Central memory CD4-positive, alpha-beta T cell (primary cell): ENCODE measurements around the gene TIGD3.

Source experiments
- DNase-seq: peaks from one replicate; pipeline ENCODE4 v3.0.0; 2022

Gene TIGD3

GRCh38 chr11:65390996-65391395 is 36.4 kb downstream of the TIGD3 start:
- DNase-seq, result no peak

GRCh38 chr11:65392186-65392829 is 37.8 kb downstream of the TIGD3 start:
- DNase-seq, result no peak

GRCh38 chr11:65392899-65393298 is 38.3 kb downstream of the TIGD3 start:
- no peak for DNase-seq

GRCh38 chr11:65393513-65394079 is 39.0 kb downstream of the TIGD3 start:
- no peak for DNase-seq

- no peak for DNase-seq
Measured at GRCh38 chr11:65394125-65394536, 39.6 kb downstream of the TIGD3 start.

GRCh38 chr11:65395961-65396530 is 41.5 kb downstream of the TIGD3 start:
- no peak for DNase-seq

GRCh38 chr11:65396769-65397745 is 42.5 kb downstream of the TIGD3 start:
- no peak for DNase-seq

- DNase-seq, result no peak
Measured at GRCh38 chr11:65398362-65398910, 43.9 kb downstream of the TIGD3 start.

GRCh38 chr11:65399249-65399648 is 44.7 kb downstream of the TIGD3 start:
- DNase-seq, result no peak

- no peak for DNase-seq
Measured at GRCh38 chr11:65399845-65400244, 45.3 kb downstream of the TIGD3 start.

GRCh38 chr11:65400307-65401072 is 45.9 kb downstream of the TIGD3 start:
- DNase-seq, result no peak

GRCh38 chr11:65401073-65401802 is 46.7 kb downstream of the TIGD3 start:
- no peak for DNase-seq

- DNase-seq, result no peak
Measured at GRCh38 chr11:65401803-65402248, 47.3 kb downstream of the TIGD3 start.

GRCh38 chr11:65402790-65403189 is 48.2 kb downstream of the TIGD3 start:
- DNase-seq, result no peak

GRCh38 chr11:65403607-65404121 is 49.1 kb downstream of the TIGD3 start:
- DNase-seq, result no peak

GRCh38 chr11:65404210-65404609 is 49.7 kb downstream of the TIGD3 start:
- no peak for DNase-seq

- no peak for DNase-seq
Measured at GRCh38 chr11:65404638-65405339, 50.2 kb downstream of the TIGD3 start.
